Heart left ventricle (tissue), 16 donors: ENCODE measurements around the gene TPM3. TPM values are rescaled to one million over a fixed set of nuclear protein-coding genes. Genes with fewer than 3 reads are reported as not detected.

Source experiments
- ATAC-seq, 4 donors: fragments of 200-7000 bp; cut with Tn5 transposase; one replicate each; pipeline ENCODE4 v1.9.1; 2020 to 2022; ENCODE audit warnings: moderate library complexity in 4 of 4, mild to moderate bottlenecking in 3 of 4, moderate number of reproducible peaks in 1 of 4
- DNase-seq, 5 donors: peaks; one replicate each; pipeline ENCODE4 v3.0.0-alpha.2; 2020
- H3K27ac ChIP-seq, 12 donors: fragments of 200-600 bp; sonication (generic) in 4 of 12; one replicate each; pipeline versions ENCODE4 v1.5.0 to v1.8.0; 2016 to 2022; ENCODE audit warnings: mild to moderate bottlenecking in 2 of 12
- H3K27me3 ChIP-seq, 9 donors: fragments of 200-600 bp; sonication (generic) in 2 of 9; one replicate each; pipeline versions ENCODE4 v1.5.1 to v1.8.0; 2016 to 2022; ENCODE audit warnings: mild to moderate bottlenecking in 3 of 9
- H3K36me3 ChIP-seq, 9 donors: fragments of 200-600 bp; sonication (generic) in 2 of 9; one replicate each; pipeline versions ENCODE4 v1.5.0 to v1.8.0; 2018 to 2022; ENCODE audit warnings: mild to moderate bottlenecking in 2 of 9
- H3K4me1 ChIP-seq, 12 donors: fragments of 200-600 bp; sonication (generic) in 4 of 12; one replicate each; pipeline versions ENCODE4 v1.5.0 to v1.8.0; 2016 to 2022; ENCODE audit warnings: mild to moderate bottlenecking in 3 of 12
- H3K4me3 ChIP-seq, 12 donors: fragments of 200-600 bp; sonication (generic) in 4 of 12; one replicate each; pipeline versions ENCODE4 v1.5.0 to v1.8.0; 2017 to 2022; ENCODE audit warnings: mild to moderate bottlenecking in 9 of 12, moderate library complexity in 4 of 12
- H3K9me3 ChIP-seq, 12 donors: fragments of 200-600 bp; sonication (generic) in 4 of 12; one replicate each; pipeline versions ENCODE4 v1.5.0 to v1.8.0; 2016 to 2022; ENCODE audit warnings: mild to moderate bottlenecking in 1 of 12
- CTCF ChIP-seq, 12 donors: fragments of 200-600 bp; sonication (generic) in 4 of 12; IDR thresholded peaks; one replicate each; pipeline versions ENCODE4 v1.5.0 to v1.8.0; 2018 to 2022; ENCODE audit warnings: antibody characterized with exemption in 12 of 12, mild to moderate bottlenecking in 5 of 12
- POLR2A ChIP-seq, 2 donors: fragments of 450-650 bp; IDR thresholded peaks; one replicate each; pipeline ENCODE4 v1.6.1; 2017; ENCODE audit warnings: antibody characterized with exemption in 2 of 2, mild to moderate bottlenecking in 2 of 2, moderate library complexity in 2 of 2
- WGBS, 4 donors: extraction: QIAGEN DNeasy Blood & Tissue Kit in 2 of 4; methylation state at CpG; one replicate each; pipeline versions ENCODE4 v1.1.5 to v1.1.7; 2013 to 2018; 5-methylcytosine and 5-hydroxymethylcytosine counted together
- intact Hi-C, 10 donors: fragments of 100-400 bp; cut with DNase I; formaldehyde crosslinking; loops; one replicate each; pipeline versions ENCODE4 v1.11.1 to v1.14.2; 2022
- polyA plus RNA-seq, 2 donors: library from polyadenylated mRNA; stranded (reverse); fragments of 200-250 nt; gene quantifications; one replicate each; pipeline ENCODE4 v1.2.3, GENCODE V29; 2013
- total RNA-seq, 9 donors: library from RNA; depleted of rRNA in 2 of 9; stranded (reverse); fragments of >200 nt in 2 of 9; fragmentation: NEBNext Ultra II Directional in 3 of 9; extraction: Animal tissue kit (Norgen Biotek cat#: 25700) in 3 of 9; gene quantifications; one replicate each; pipeline versions ENCODE4 v1.1.0 to v1.2.4, GENCODE V29; 2016 to 2023
- donor health status: ischemic (EF 13 %, LVEDD 7.1; RV severe dilation, severe dysfunction).
- donor health status: healthy with polysubstance abuse.
- donor health status: DM: no; HTN: yes; CAD: no.
- donor health status: DM: no; HTN: no; CAD: no.
- donor health status: ischemic (EF 25% LVEDD 6.9; RV normal size, moderate dysfunction).
- donor health status: ischemic (EF 25% LVEDD 5.7; RV mildly dilated, moderate dysfunction).
- donor health status: healthy.
- donor health status: DM: yes; HTN: yes; CAD: no.
- donor health status: ischemic (EF 35%, LVEDD 5.7; RV mildly dilated, moderate dysfunction).
- donor health status: nonischemic (EF 11% LVEDD 7.7; RV severe dilation, severe dysfunction).
- donor health status: DM: yes; HTN: yes; CAD: no.
- donor health status: PGD.
- donor health status: ischemic (EF 29% LVEDD 5.4; RV normal size, mild dysfunction).
- donor health status: nonischemic (EF 23%, LVEDD 6.1; RV moderate dilation, normal function).

TPM3 gene
- total and polyA plus RNA-seq, 11 donors: 76.5 to 259 (median 120) TPM

GRCh38 chr1:154225370-154225769 is 33.5 kb upstream of the TPM3 start:
- Histone ChIP-seq H3K36me3 (peaks cover 4 to 57% (median 53%) of the 10 kb centered on the region in 9 donors), H3K4me1 (peaks cover 4 to 38% (median 29%) of the 10 kb centered on the region in 12 donors), H3K27me3 (no peaks in the 10 kb centered on the region), H3K27ac (no peak overlapping the region), H3K9me3 (no peaks in the 10 kb centered on the region), H3K4me3 (no peak overlapping the region)
- ATAC-seq (no peak), DNase-seq (no peak)
- 90 to 100% (median 95%) methylated on average over 2 of the region's 2 CpGs for WGBS, 4 donors
- no peak for TF ChIP-seq CTCF (IDR thresholded peaks at IDR 0.05)
- no peak for TF ChIP-seq POLR2A (IDR thresholded peaks at IDR 0.05)
- intact Hi-C loops: loop anchor here in 2 of 10 donors (5.0 kb wide), 1 partner anchor 37 kb away; no protein-coding TSS in a partner anchor

- intact Hi-C loops: no loop called here
- H3K4me1 ChIP-seq: peaks cover 7 to 49% (median 39%) of the 10 kb centered on the region in 12 donors
- H3K4me3 ChIP-seq: no peak overlapping the region
- no peaks in the 10 kb centered on the region for H3K9me3 ChIP-seq
- TF ChIP-seq CTCF (IDR thresholded peaks at IDR 0.05): no peak
- no peak for DNase-seq
- no peaks in the 10 kb centered on the region for H3K27me3 ChIP-seq
- ATAC-seq: no peak
- H3K27ac ChIP-seq: peak overlapping the region in 1 of 12 donors; percentile 28
- H3K36me3 ChIP-seq: peaks cover 1 to 49% (median 41%) of the 10 kb centered on the region in 9 donors
- WGBS, 4 donors: 41 to 55% (median 54%) methylated on average over 2 of the region's 2 CpGs
Measured at GRCh38 chr1:154223621-154224020, 31.7 kb upstream of the TPM3 start.

- Histone ChIP-seq H3K27me3 (no peaks in the 10 kb centered on the region), H3K4me3 (peak overlapping the region in 2 of 12 donors; percentile 75 to 79), H3K36me3 (peaks cover 0 to 49% (median 41%) of the 10 kb centered on the region in 9 donors), H3K4me1 (peaks cover 7 to 56% (median 46%) of the 10 kb centered on the region in 12 donors), H3K27ac (peak overlapping the region in 1 of 12 donors; percentile 100), H3K9me3 (no peaks in the 10 kb centered on the region)
- no peak for ATAC-seq
- intact Hi-C loops: no loop called here
- no peak for DNase-seq
- TF ChIP-seq POLR2A (IDR thresholded peaks at IDR 0.05): no peak
- WGBS, 4 donors: 52 to 69% (median 61%) methylated on average over 1 of the region's 1 CpG
Measured at GRCh38 chr1:154222918-154223317, 31.0 kb upstream of the TPM3 start.

GRCh38 chr1:154222518-154222917 is 30.6 kb upstream of the TPM3 start:
- WGBS, 4 donors: 91 to 96% (median 93%) methylated on average over 1 of the region's 1 CpG
- Histone ChIP-seq H3K9me3 (no peaks in the 10 kb centered on the region), H3K4me1 (peaks cover 7 to 60% (median 49%) of the 10 kb centered on the region in 12 donors), H3K4me3 (peak overlapping the region in 7 of 12 donors; percentile 75 to 94 (median 82)), H3K27me3 (no peaks in the 10 kb centered on the region), H3K27ac (peak overlapping the region in 5 of 12 donors; percentile 97 to 100 (median 99)), H3K36me3 (peaks cover 0 to 49% (median 41%) of the 10 kb centered on the region in 9 donors)
- ATAC-seq (no peak), DNase-seq (no peak)
- TF ChIP-seq POLR2A (IDR thresholded peaks at IDR 0.05): no peak
- no peak for TF ChIP-seq CTCF (IDR thresholded peaks at IDR 0.05)
- intact Hi-C loops: no loop called here
